DMS53 treated with DMSO at 0.1 percent for 48 hours (cell line): Measurements from ENCODE around the gene PITPNM2.

Experiments
- DNase-seq: peaks from one replicate; lab custom pipeline; 2025; ENCODE audit not compliant: unreplicated experiment; lab: John Stamatoyannopoulos, UW

PITPNM2 gene

GRCh38 chr12:123150744-123151456 lies at the start of gene PITPNM2:
PITPNM2 (minus strand) TSS chr12:123151090; CDS start chr12:123034590, 116,500 bp downstream.
- DNase-seq: peak; percentile 51

GRCh38 chr12:123200414-123200813 lies 49.5 kb upstream of the PITPNM2 start:
- no peak for DNase-seq

GRCh38 chr12:123199936-123200335 lies 49.0 kb upstream of the PITPNM2 start:
- DNase-seq: no peak

- no peak for DNase-seq
These were observed 36.7 kb upstream of the PITPNM2 start for GRCh38 chr12:123187637-123188036.

- no peak for DNase-seq
These were observed 29.3 kb upstream of the PITPNM2 start for GRCh38 chr12:123180171-123180570.

GRCh38 chr12:123171967-123172366 lies 21.1 kb upstream of the PITPNM2 start:
- no peak for DNase-seq

- DNase-seq: no peak
These were observed 16.4 kb upstream of the PITPNM2 start for GRCh38 chr12:123167329-123167728.

GRCh38 chr12:123165537-123165936 lies 14.6 kb upstream of the PITPNM2 start:
- no peak for DNase-seq

- no peak for DNase-seq
These were observed 13.9 kb upstream of the PITPNM2 start for GRCh38 chr12:123164710-123165261.

- peak; percentile 42 for DNase-seq
These were observed 13.3 kb upstream of the PITPNM2 start for GRCh38 chr12:123164222-123164621.

- DNase-seq: peak; percentile 87
These were observed 12.3 kb upstream of the PITPNM2 start for GRCh38 chr12:123163227-123163626.

- DNase-seq: no peak
These were observed 10.1 kb upstream of the PITPNM2 start for GRCh38 chr12:123160801-123161487.

GRCh38 chr12:123153906-123154305 lies 3.0 kb upstream of the PITPNM2 start:
- DNase-seq: no peak

GRCh38 chr12:123152833-123153232 lies 1.9 kb upstream of the PITPNM2 start:
- no peak for DNase-seq

- DNase-seq: peak; percentile 27
These were observed 866 bp upstream of the PITPNM2 start for GRCh38 chr12:123151457-123152454.

- no peak for DNase-seq
These were observed 581 bp downstream of the PITPNM2 start for GRCh38 chr12:123150275-123150743.

GRCh38 chr12:123149501-123150274 lies 1.2 kb downstream of the PITPNM2 start:
- DNase-seq: no peak

GRCh38 chr12:123149088-123149487 lies 1.8 kb downstream of the PITPNM2 start:
- DNase-seq: no peak

GRCh38 chr12:123148655-123149054 lies 2.2 kb downstream of the PITPNM2 start:
- DNase-seq: no peak

- DNase-seq: no peak
These were observed 2.7 kb downstream of the PITPNM2 start for GRCh38 chr12:123148223-123148622.
